DMS79 (cell line): ENCODE results near the gene CLDN7.

Source experiments
- DNase-seq: peaks from one replicate; lab custom pipeline; 2025; lab: John Stamatoyannopoulos, UW

Gene CLDN7

GRCh38 chr17:7219812-7220592 is 42.3 kb downstream of the CLDN7 start, which contains the start of the genes ACADVL and DLG4:
Gene ACADVL (plus strand): TSS chr17:7219938. CDS start chr17:7219985, 47 bp downstream.
Gene DLG4 (minus strand): TSS chr17:7219836.
- peak; percentile 44 for DNase-seq

- DNase-seq = no peak
Measured at GRCh38 chr17:7219229-7219811, 43.0 kb downstream of the CLDN7 start.

GRCh38 chr17:7218758-7219157 is 43.5 kb downstream of the CLDN7 start:
- no peak for DNase-seq

GRCh38 chr17:7218166-7218565 is 44.1 kb downstream of the CLDN7 start:
- no peak for DNase-seq

GRCh38 chr17:7217113-7217987 is 44.9 kb downstream of the CLDN7 start:
- peak; percentile 26 for DNase-seq

- DNase-seq = no peak
Measured at GRCh38 chr17:7216242-7217112, 45.8 kb downstream of the CLDN7 start.

- DNase-seq = no peak
Measured at GRCh38 chr17:7215652-7216180, 46.6 kb downstream of the CLDN7 start.

- no peak for DNase-seq
Measured at GRCh38 chr17:7215136-7215638, 47.1 kb downstream of the CLDN7 start.

- peak; percentile 98 for DNase-seq
Measured at GRCh38 chr17:7214300-7215135, 47.8 kb downstream of the CLDN7 start.

GRCh38 chr17:7213895-7214299 is 48.4 kb downstream of the CLDN7 start:
- DNase-seq = peak; percentile 96

GRCh38 chr17:7211491-7212273 is 50.6 kb downstream of the CLDN7 start:
- DNase-seq = no peak
